Heart right ventricle (tissue), 16 donors: ENCODE measurements around the gene GGA2. TPM values are rescaled to one million over a fixed set of nuclear protein-coding genes. Genes with fewer than 3 reads are reported as not detected.

Experiments used
- ATAC-seq, 8 donors: fragments of 200-7000 bp; cut with Tn5 transposase; one replicate each; pipeline ENCODE4 v1.9.1; 2020; ENCODE audit warnings: mild to moderate bottlenecking in 8 of 8, moderate library complexity in 8 of 8, moderate number of reproducible peaks in 1 of 8
- DNase-seq, 2 donors: peaks; one replicate each; pipeline ENCODE4 v3.0.0-alpha.2; 2020
- H3K27ac ChIP-seq, 10 donors: fragments of 200-600 bp; sonication (generic) in 2 of 10; one replicate each; pipeline versions ENCODE4 v1.5.0 to v1.8.0; 2020 to 2022; ENCODE audit warnings: mild to moderate bottlenecking in 3 of 10
- H3K27me3 ChIP-seq, 7 donors: fragments of 200-600 bp; one replicate each; pipeline ENCODE4 v1.8.0; 2021 to 2022; ENCODE audit warnings: mild to moderate bottlenecking in 2 of 7
- H3K36me3 ChIP-seq, 9 donors: fragments of 200-600 bp; sonication (generic) in 1 of 9; one replicate each; pipeline versions ENCODE4 v1.5.0 to v1.8.0; 2020 to 2022; ENCODE audit warnings: mild to moderate bottlenecking in 2 of 9
- H3K4me1 ChIP-seq, 9 donors: fragments of 200-600 bp; sonication (generic) in 1 of 9; one replicate each; pipeline versions ENCODE4 v1.5.0 to v1.8.0; 2020 to 2022; ENCODE audit warnings: mild to moderate bottlenecking in 4 of 9
- H3K4me3 ChIP-seq, 10 donors: fragments of 200-600 bp; sonication (generic) in 2 of 10; one replicate each; pipeline versions ENCODE4 v1.5.0 to v1.8.0; 2020 to 2022; ENCODE audit warnings: mild to moderate bottlenecking in 7 of 10, moderate library complexity in 2 of 10
- H3K9me3 ChIP-seq, 11 donors: fragments of 200-600 bp in 10 of 11; sonication (generic) in 2 of 11; one replicate each; pipeline versions ENCODE4 v1.5.0 to v1.8.0; 2013 to 2022; ENCODE audit warnings: mild to moderate bottlenecking in 2 of 11, control low read depth in 1 of 11, moderate library complexity in 1 of 11
- CTCF ChIP-seq, 9 donors: fragments of 200-600 bp; sonication (generic) in 2 of 9; IDR thresholded peaks; one replicate each; pipeline versions ENCODE4 v1.5.0 to v1.8.0; 2021 to 2022; ENCODE audit warnings: antibody characterized with exemption in 9 of 9, mild to moderate bottlenecking in 5 of 9, moderate library complexity in 1 of 9
- WGBS, 2 donors: extraction: QIAGEN DNeasy Blood & Tissue Kit; methylation state at CpG; one replicate each; pipeline ENCODE4 v1.1.7; 2013; ENCODE audit warnings: inconsistent platforms in 1 of 2; 5-methylcytosine and 5-hydroxymethylcytosine counted together
- intact Hi-C, 10 donors: fragments of 100-400 bp; cut with DNase I; formaldehyde crosslinking; loops; one replicate each; pipeline versions ENCODE4 v1.11.1 to v1.14.2; 2022
- polyA plus RNA-seq, 2 donors: library from polyadenylated mRNA; stranded (reverse); fragments of 200-250 nt; gene quantifications; one replicate each; pipeline ENCODE4 v1.2.3, GENCODE V29; 2013
- total RNA-seq, 10 donors: library from RNA; stranded (reverse); fragmentation: NEBNext Ultra II Directional in 3 of 10; extraction: Animal tissue kit (Norgen Biotek cat#: 25700) in 3 of 10; gene quantifications; one replicate each; pipeline versions ENCODE4 v1.2.1 to v1.2.4, GENCODE V29; 2021 to 2023
- donor health status: Arrhythmogenic right ventricular cardiomyopathy.
- donor health status: ischemic (EF 13 %, LVEDD 7.1; RV severe dilation, severe dysfunction).
- donor health status: healthy with polysubstance abuse.
- donor health status: DM: no; HTN: yes; CAD: no.
- donor health status: DM: no; HTN: no; CAD: no.
- donor health status: ischemic (EF 25% LVEDD 6.9; RV normal size, moderate dysfunction).
- donor health status: ischemic (EF 25% LVEDD 5.7; RV mildly dilated, moderate dysfunction).
- donor health status: healthy.
- donor health status: DM: yes; HTN: yes; CAD: no.
- donor health status: Ischemic cardiomyopathy.
- donor health status: ischemic (EF 35%, LVEDD 5.7; RV mildly dilated, moderate dysfunction).
- donor health status: nonischemic (EF 11% LVEDD 7.7; RV severe dilation, severe dysfunction).
- donor health status: DM: yes; HTN: yes; CAD: no.
- donor health status: PGD.
- donor health status: ischemic (EF 29% LVEDD 5.4; RV normal size, mild dysfunction).
- donor health status: nonischemic (EF 23%, LVEDD 6.1; RV moderate dilation, normal function).

Gene GGA2
- total and polyA plus RNA-seq, 12 donors = 12.2 to 52.9 (median 38.6) TPM

DNA sequence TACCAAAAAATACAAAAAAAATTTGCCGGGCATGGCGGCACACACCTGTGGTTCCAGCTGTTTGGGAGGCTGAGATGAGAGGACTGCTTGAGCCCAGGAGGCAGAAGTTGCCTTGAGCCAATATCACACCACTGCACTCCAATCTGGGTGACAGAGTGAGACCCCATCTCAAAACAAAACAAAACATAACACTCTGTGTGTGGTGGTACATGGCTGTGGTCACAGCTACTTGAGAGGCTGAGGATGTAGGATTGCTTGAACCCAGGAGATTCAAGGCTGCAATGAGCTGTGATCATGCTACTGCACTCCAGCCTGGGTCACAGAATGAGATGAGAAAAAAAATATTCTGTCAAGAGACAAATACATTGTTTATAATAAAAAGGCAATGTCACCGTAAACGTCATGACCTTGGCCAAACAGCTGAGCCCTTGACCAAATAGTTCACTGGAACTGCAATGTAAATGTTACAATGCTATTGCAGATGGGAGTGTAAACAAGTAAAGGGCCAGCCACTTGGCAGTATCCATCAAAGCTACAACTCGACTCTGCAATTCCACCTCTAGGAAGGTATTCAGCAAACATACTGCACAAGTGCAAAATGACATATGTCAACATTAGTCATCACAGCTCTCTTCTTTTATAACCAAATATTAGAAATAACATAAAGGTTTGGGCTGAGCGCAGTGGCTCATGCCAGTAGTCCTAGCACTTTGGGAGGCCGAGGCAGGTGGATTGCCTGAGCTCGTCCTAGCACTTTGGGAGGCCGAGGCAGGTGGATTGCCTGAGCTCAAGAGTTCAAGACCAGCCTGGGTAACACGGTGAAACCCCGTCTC, 29.9 kb upstream of the GGA2 start:
- H3K4me3 ChIP-seq = no peak overlapping the region
- intact Hi-C loops = no loop called here
- peaks cover 0 to 9% (median 0%) of the 10 kb centered on the region in 9 donors for H3K4me1 ChIP-seq
- DNase-seq (no peak), ATAC-seq (no peak)
- H3K27ac ChIP-seq = no peak overlapping the region
- H3K27me3 ChIP-seq = no peaks in the 10 kb centered on the region
- peaks cover 0 to 99% (median 13%) of the 10 kb centered on the region in 9 donors for H3K36me3 ChIP-seq
- no peaks in the 10 kb centered on the region for H3K9me3 ChIP-seq
- TF ChIP-seq CTCF (IDR thresholded peaks at IDR 0.05) = no peak
- WGBS, 2 donors = 96 to 97% methylated on average over 11 of the region's 11 CpGs

DNA sequence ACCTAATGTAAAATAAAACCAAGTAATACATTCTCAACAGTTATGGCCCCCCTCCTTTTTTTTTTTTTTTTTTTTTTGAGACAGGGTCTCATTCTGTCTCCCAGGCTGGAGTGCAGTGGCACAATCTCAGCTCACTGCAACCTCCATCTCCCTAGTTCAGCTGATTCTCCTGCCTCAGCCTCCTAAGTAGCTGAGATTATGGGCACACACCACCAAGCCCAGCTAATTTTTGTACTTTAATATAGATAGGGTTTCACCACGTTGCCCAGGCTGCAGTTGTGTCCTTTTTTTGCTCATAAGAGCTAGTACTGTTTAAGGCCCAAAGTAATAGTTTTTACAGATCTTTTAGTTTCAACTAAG, 28.6 kb upstream of the GGA2 start:
- H3K27ac ChIP-seq = no peak overlapping the region
- DNase-seq = no peak
- TF ChIP-seq CTCF (IDR thresholded peaks at IDR 0.05) = no peak
- 94 to 100% methylated on average over 1 of the region's 1 CpG for WGBS, 2 donors
- no peaks in the 10 kb centered on the region for H3K27me3 ChIP-seq
- no peak for ATAC-seq
- no peak overlapping the region for H3K4me3 ChIP-seq
- intact Hi-C loops = no loop called here
- H3K36me3 ChIP-seq = peaks cover 0 to 99% (median 19%) of the 10 kb centered on the region in 9 donors
- no peaks in the 10 kb centered on the region for H3K9me3 ChIP-seq
- peaks cover 0 to 9% (median 0%) of the 10 kb centered on the region in 9 donors for H3K4me1 ChIP-seq

DNA sequence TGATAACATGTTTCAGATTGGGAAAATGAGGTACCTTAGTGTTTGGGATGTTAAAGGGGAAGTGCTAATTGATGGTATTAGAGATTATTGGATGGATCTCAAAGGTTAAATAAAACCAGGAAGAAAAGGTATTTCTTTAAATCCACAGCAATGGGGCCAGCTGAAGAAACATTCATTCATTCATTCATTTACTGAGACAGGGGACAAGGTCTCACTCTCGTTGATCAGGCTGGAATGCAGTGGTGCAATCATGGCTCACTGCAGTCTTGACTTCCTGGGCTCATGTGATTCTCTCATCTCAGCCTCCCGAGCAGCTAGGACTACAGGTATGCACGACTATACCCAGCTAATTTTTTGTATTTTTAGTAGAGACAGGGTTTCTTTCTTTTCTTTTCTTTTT, 27.1 kb upstream of the GGA2 start:
- DNase-seq (no peak), ATAC-seq (no peak)
- H3K4me3 ChIP-seq = no peak overlapping the region
- peaks cover 0 to 99% (median 31%) of the 10 kb centered on the region in 9 donors for H3K36me3 ChIP-seq
- intact Hi-C loops = no loop called here
- H3K27ac ChIP-seq = no peak overlapping the region
- peaks cover 0 to 9% (median 0%) of the 10 kb centered on the region in 9 donors for H3K4me1 ChIP-seq
- no peaks in the 10 kb centered on the region for H3K27me3 ChIP-seq
- no peak for TF ChIP-seq CTCF (IDR thresholded peaks at IDR 0.05)
- H3K9me3 ChIP-seq = no peaks in the 10 kb centered on the region
- WGBS, 2 donors = 75 to 78% methylated on average over 3 of the region's 3 CpGs

GRCh38 chr16:23535901-23536300, 25.6 kb upstream of the GGA2 start:
- no peak for TF ChIP-seq CTCF (IDR thresholded peaks at IDR 0.05)
- Histone ChIP-seq H3K27ac (no peak overlapping the region), H3K9me3 (no peaks in the 10 kb centered on the region), H3K36me3 (peaks cover 0 to 99% (median 36%) of the 10 kb centered on the region in 9 donors), H3K4me3 (no peak overlapping the region), H3K4me1 (peaks cover 0 to 9% (median 0%) of the 10 kb centered on the region in 9 donors), H3K27me3 (no peaks in the 10 kb centered on the region)
- intact Hi-C loops = no loop called here
- WGBS, 2 donors = 86 to 93% methylated on average over 2 of the region's 2 CpGs
- DNase-seq = no peak
- no peak for ATAC-seq
